H9 (cell line): Measurements from ENCODE around the gene BEND7. TPM values are rescaled to one million over a fixed set of nuclear protein-coding genes. Genes with fewer than 3 reads are reported as not detected.

Experiments used
- DNase-seq: peaks from one replicate; pipeline ENCODE4 v3.0.0-alpha.2; 2017
- H2AFZ ChIP-seq: one replicate; pipeline ENCODE4 v1.6.1; 2013; ENCODE audit warnings: mild to moderate bottlenecking, low read length, control low read depth, moderate library complexity
- H2AK5ac ChIP-seq: 2 replicates; pipeline ENCODE4 v1.6.1; 2013; ENCODE audit warnings: low read length, control low read depth, mixed read lengths; ENCODE audit not compliant: insufficient read length
- H2BK120ac ChIP-seq: one replicate; pipeline ENCODE4 v1.6.1; 2013; ENCODE audit warnings: low read depth, mild to moderate bottlenecking, low read length, control low read depth, inconsistent platforms; ENCODE audit not compliant: poor library complexity, severe bottlenecking
- H2BK12ac ChIP-seq: 2 replicates; pipeline ENCODE4 v1.6.1; 2013; ENCODE audit warnings: low read length, control low read depth, mixed read lengths, low read depth; ENCODE audit not compliant: insufficient read length
- H2BK15ac ChIP-seq: 2 replicates; pipeline ENCODE4 v1.6.1; 2013; ENCODE audit warnings: low read depth, low read length, control low read depth
- H2BK20ac ChIP-seq: one replicate; pipeline ENCODE4 v1.6.1; 2013; ENCODE audit warnings: low read depth, mild to moderate bottlenecking, low read length, control low read depth, inconsistent platforms; ENCODE audit not compliant: poor library complexity, severe bottlenecking
- H2BK5ac ChIP-seq: 2 replicates; pipeline ENCODE4 v1.6.1; 2013; ENCODE audit warnings: low read length, control low read depth, mixed read lengths; ENCODE audit not compliant: insufficient read length
- H3K14ac ChIP-seq: 2 replicates; pipeline ENCODE4 v1.6.1; 2013; ENCODE audit warnings: low read length, control low read depth; ENCODE audit not compliant: insufficient read depth
- H3K18ac ChIP-seq: 2 replicates; pipeline ENCODE4 v1.6.1; 2013; ENCODE audit warnings: low read depth, mild to moderate bottlenecking, mixed read lengths, low read length, control low read depth; ENCODE audit not compliant: insufficient read length
- H3K23ac ChIP-seq: 2 replicates; pipeline ENCODE4 v1.6.1; 2013; ENCODE audit warnings: low read length, control low read depth, mixed read lengths, low read depth; ENCODE audit not compliant: insufficient read length
- H3K23me2 ChIP-seq: 2 replicates; pipeline ENCODE4 v1.6.1; 2013; ENCODE audit warnings: low read depth, mild to moderate bottlenecking, mixed read lengths, low read length, control low read depth; ENCODE audit not compliant: insufficient read length, poor library complexity, severe bottlenecking
- H3K27ac ChIP-seq: 2 replicates; pipeline ENCODE4 v1.5.1; 2013; ENCODE audit warnings: low read length, control low read depth, mixed read lengths, low read depth; ENCODE audit not compliant: insufficient read length
- H3K27me3 ChIP-seq: 2 replicates; pipeline ENCODE4 v1.6.1; 2013; ENCODE audit warnings: low read length, control low read depth, inconsistent platforms; ENCODE audit not compliant: insufficient read depth
- H3K4ac ChIP-seq: 2 replicates; pipeline ENCODE4 v1.6.1; 2013; ENCODE audit warnings: low read depth, mild to moderate bottlenecking, control low read depth, inconsistent platforms, low read length, moderate library complexity
- H3K4me1 ChIP-seq: 2 replicates; pipeline ENCODE4 v1.6.1; 2013; ENCODE audit warnings: low read length, control low read depth, inconsistent platforms; ENCODE audit not compliant: insufficient read depth
- H3K4me2 ChIP-seq: 2 replicates; pipeline ENCODE4 v1.6.1; 2013; ENCODE audit warnings: low read length, control low read depth, mixed read lengths; ENCODE audit not compliant: insufficient read length, insufficient read depth
- H3K56ac ChIP-seq: 2 replicates; pipeline ENCODE4 v1.6.1; 2013; ENCODE audit warnings: low read depth, mild to moderate bottlenecking, mixed read lengths, low read length, control low read depth; ENCODE audit not compliant: insufficient read length
- H3K79me1 ChIP-seq: 2 replicates; pipeline ENCODE4 v1.6.1; 2013; ENCODE audit warnings: low read depth, mild to moderate bottlenecking, moderate library complexity, low read length, control low read depth, inconsistent platforms; ENCODE audit not compliant: insufficient read depth, poor library complexity, severe bottlenecking
- H3K79me2 ChIP-seq: 2 replicates; pipeline ENCODE4 v1.6.1; 2013; ENCODE audit warnings: low read length, control low read depth, inconsistent platforms; ENCODE audit not compliant: insufficient read depth
- H3K9ac ChIP-seq: 2 replicates; pipeline ENCODE4 v1.6.1; 2013; ENCODE audit warnings: low read length, control low read depth, mixed read lengths; ENCODE audit not compliant: insufficient read length; ENCODE audit errors: extremely low read depth
- H3K9me3 ChIP-seq: one replicate; pipeline ENCODE4 v1.6.1; 2013; ENCODE audit warnings: low read depth, low read length, inconsistent platforms; ENCODE audit not compliant: control insufficient read depth
- H3T11ph ChIP-seq: one replicate; pipeline ENCODE4 v1.6.1; 2013; ENCODE audit warnings: mild to moderate bottlenecking, low read length, control low read depth, inconsistent platforms
- H4K20me1 ChIP-seq: one replicate; pipeline ENCODE4 v1.6.1; 2013; ENCODE audit not compliant: control insufficient read depth, insufficient read length, insufficient read depth
- H4K5ac ChIP-seq: 2 replicates; pipeline ENCODE4 v1.6.1; 2013; ENCODE audit warnings: low read depth, mild to moderate bottlenecking, mixed read lengths, low read length, control low read depth; ENCODE audit not compliant: insufficient read length
- H4K8ac ChIP-seq: replicated peaks from 2 replicates; pipeline ENCODE4 v1.6.1; 2013; ENCODE audit warnings: low read length, control low read depth, mixed read lengths, low read depth; ENCODE audit not compliant: insufficient read length
- H4K91ac ChIP-seq: 2 replicates; pipeline ENCODE4 v1.6.1; 2013; ENCODE audit warnings: low read depth, mild to moderate bottlenecking, moderate library complexity, mixed read lengths, low read length, control low read depth; ENCODE audit not compliant: insufficient read length
- H3K27ac Mint-ChIP-seq, 3 experiments: 2 replicates in 2 of 3; 3 replicates in 1 of 3; pipeline ENCODE4 v1.8.0; 2020 to 2021; ENCODE audit warnings: mixed read lengths in 3 of 3, mild to moderate bottlenecking in 1 of 3, moderate library complexity in 1 of 3
- H3K27me3 Mint-ChIP-seq: 2 replicates; pipeline ENCODE4 v1.8.0; 2021; ENCODE audit warnings: low read depth, mild to moderate bottlenecking, moderate library complexity, mixed read lengths
- H3K36me3 Mint-ChIP-seq, 3 experiments: 2 replicates in 2 of 3; 3 replicates in 1 of 3; pipeline ENCODE4 v1.8.0; 2020 to 2021; ENCODE audit warnings: low read depth in 3 of 3, mixed read lengths in 3 of 3; ENCODE audit not compliant: insufficient read depth in 1 of 3
- H3K4me1 Mint-ChIP-seq, 2 experiments: 2 replicates each; pipeline ENCODE4 v1.8.0; 2020; ENCODE audit warnings: mixed read lengths in 2 of 2
- H3K4me3 Mint-ChIP-seq, 2 experiments: 2 replicates in 1 of 2; 3 replicates in 1 of 2; pipeline ENCODE4 v1.8.0; 2020 to 2021; ENCODE audit warnings: mild to moderate bottlenecking in 2 of 2, mixed read lengths in 2 of 2, moderate library complexity in 1 of 2
- H3K9me3 Mint-ChIP-seq, 2 experiments: 2 replicates in 1 of 2; 3 replicates in 1 of 2; pipeline ENCODE4 v1.8.0; 2020; ENCODE audit warnings: mild to moderate bottlenecking in 2 of 2, mixed read lengths in 2 of 2, moderate library complexity in 1 of 2
- CTCF ChIP-seq: fragments of 200-600 bp; sonication (generic); conservative IDR thresholded peaks from 3 replicates; pipeline ENCODE4 v1.8.0; 2021; ENCODE audit warnings: antibody characterized with exemption, mild to moderate bottlenecking
- WGBS: extraction: QIAGEN DNeasy Blood & Tissue Kit; methylation state at CpG from one replicate; pipeline ENCODE4 v1.1.7; 2013; ENCODE audit warnings: missing lambda C conversion rate, low lambda C conversion rate, mixed read lengths; ENCODE audit not compliant: insufficient read length; ENCODE audit errors: extremely low coverage; 5-methylcytosine and 5-hydroxymethylcytosine counted together
- total RNA-seq: library from RNA; stranded (reverse); gene quantifications from 2 replicates; pipeline ENCODE4 v1.2.1, GENCODE V29; 2021

BEND7 gene
- total RNA-seq, 1 experiment from 2014 or later: 17.7 TPM

DNA sequence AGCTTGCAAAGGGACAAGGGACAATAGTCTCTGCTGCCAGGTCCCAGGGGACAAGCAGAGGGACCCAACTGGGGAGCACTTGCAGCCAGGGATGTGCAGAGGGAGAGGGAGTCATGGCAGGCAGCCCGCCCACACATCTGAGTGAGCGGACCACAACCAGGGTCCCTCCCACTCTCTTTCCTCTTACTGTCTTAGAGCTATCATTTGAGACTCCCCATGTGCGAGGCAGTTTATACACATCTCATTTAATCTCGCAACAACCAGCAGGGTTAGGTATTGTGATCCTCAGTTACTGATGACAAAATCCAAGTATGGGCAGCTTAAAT, 70.2 kb downstream of the BEND7 start:
- Mint-ChIP-seq H3K4me1 (peaks cover 15% of the 10 kb centered on the region in 2 experiments), H3K4me3 (no peak overlapping the region), H3K27ac (no peak overlapping the region), H3K9me3 (peaks cover 5 to 7% of the 10 kb centered on the region in 2 experiments; a peak in 2 of 5 replicates), H3K27me3 (no peaks in the 10 kb centered on the region; the same call in 1 of the 2 replicates), H3K36me3 (peaks cover 1 to 6% (median 5%) of the 10 kb centered on the region in 3 experiments; a peak in 5 of 7 replicates)
- H2BK20ac ChIP-seq: no peak overlapping the region
- no peaks in the 10 kb centered on the region for H4K20me1 ChIP-seq
- H3T11ph ChIP-seq: no peak overlapping the region
- H3K79me1 ChIP-seq: no peaks in the 10 kb centered on the region
- H2BK5ac ChIP-seq: no peak overlapping the region
- TF ChIP-seq CTCF: no peak
- H2BK12ac ChIP-seq: no peak overlapping the region
- no peaks in the 10 kb centered on the region for H3K79me2 ChIP-seq
- no peaks in the 10 kb centered on the region for H3K4me1 ChIP-seq
- no peak overlapping the region for H3K9ac ChIP-seq
- H3K27ac ChIP-seq: no peak overlapping the region
- H3K56ac ChIP-seq: no peak overlapping the region
- no peak overlapping the region for H3K14ac ChIP-seq
- H3K9me3 ChIP-seq: no peaks in the 10 kb centered on the region
- H4K8ac ChIP-seq: no peak overlapping the region
- H3K4ac ChIP-seq: no peak overlapping the region
- no peak overlapping the region for H3K4me2 ChIP-seq
- H4K91ac ChIP-seq: no peak overlapping the region
- no peak overlapping the region for H3K23ac ChIP-seq
- no peak overlapping the region for H2AK5ac ChIP-seq
- H3K23me2 ChIP-seq: no peaks in the 10 kb centered on the region
- no peak overlapping the region for H3K18ac ChIP-seq
- no peak overlapping the region for H2AFZ ChIP-seq
- H2BK15ac ChIP-seq: no peak overlapping the region
- H3K27me3 ChIP-seq: no peaks in the 10 kb centered on the region
- H4K5ac ChIP-seq: no peak overlapping the region
- WGBS: no CpG with 5 or more reads among the region's 4 CpGs
- no peak overlapping the region for H2BK120ac ChIP-seq
- no peak for DNase-seq
